Endothelial cell of umbilical vein (primary cell): ENCODE measurements around the gene GAS7. TPM values are rescaled to one million over a fixed set of nuclear protein-coding genes. Genes with fewer than 3 reads are reported as not detected.

Source experiments
- BruUV-seq: library from RNA; stranded (reverse); fragments of 400-500 nt; replicated peaks from 2 replicates; lab custom pipeline; 2021; lab: Mats Ljungman, UMichigan
- CTCF ChIA-PET: fragments of 300-600, 350-600 bp; sonication (Branson Sonifier 250); formaldehyde crosslinking; loops from one replicate; lab custom pipeline; 2021; ENCODE audit warnings: antibody characterized with exemption, inconsistent platforms; lab: Charles Lee
- POLR2A ChIA-PET: fragments of 300-600, 350-600 bp; sonication (Branson Sonifier 250); formaldehyde crosslinking; loops from one replicate; lab custom pipeline; 2021; ENCODE audit warnings: antibody characterized with exemption, inconsistent platforms; lab: Charles Lee
- DNase-seq: peaks from one replicate; pipeline ENCODE4 v3.0.0-alpha.2; 2011; ENCODE audit warnings: low read depth, low spot score
- FAIRE-seq: peaks from 2 replicates; lab custom pipeline; 2011; peaks lifted over from hg19 to GRCh38; lab: Jason Lieb, UNC
- H2AFZ ChIP-seq: 2 replicates; pipeline ENCODE4 v1.6.0; 2012; ENCODE audit warnings: low read depth, low read length, control low read depth, inconsistent platforms
- H3K27ac ChIP-seq: 2 replicates; pipeline ENCODE4 v1.5.1; 2011; ENCODE audit warnings: low read depth, mild to moderate bottlenecking, control low read depth, low read length, moderate library complexity; ENCODE audit not compliant: insufficient read depth
- H3K27me3 ChIP-seq, 2 experiments: 2 replicates each; pipeline versions ENCODE4 v1.6.0 to v1.6.1; 2011; ENCODE audit warnings: low read length in 2 of 2, mixed read lengths in 1 of 2; ENCODE audit not compliant: control insufficient read depth in 2 of 2, insufficient read depth in 2 of 2
- H3K36me3 ChIP-seq, 2 experiments: 2 replicates in 1 of 2; 3 replicates in 1 of 2; pipeline ENCODE4 v1.5.1; 2011; ENCODE audit warnings: low read length in 2 of 2, mild to moderate bottlenecking in 1 of 2, moderate library complexity in 1 of 2; ENCODE audit not compliant: control insufficient read depth in 2 of 2, insufficient read depth in 2 of 2; ENCODE audit errors: extremely low read depth in 1 of 2
- H3K4me1 ChIP-seq: 3 replicates; pipeline ENCODE4 v1.5.1; 2011; ENCODE audit warnings: mild to moderate bottlenecking, low read length; ENCODE audit not compliant: control insufficient read depth, insufficient read depth; ENCODE audit errors: extremely low read depth
- H3K4me2 ChIP-seq: 2 replicates; pipeline ENCODE4 v1.6.1; 2011; ENCODE audit warnings: low read length, control low read depth, mixed read lengths; ENCODE audit not compliant: insufficient read depth
- H3K4me3 ChIP-seq, 3 experiments: fragments of 200-600 bp in 1 of 3; sonication (generic), shearing (Covaris generic) in 1 of 3; replicated peaks in 1 of 3; 2 replicates each; pipeline ENCODE4 v1.5.1; 2011 to 2016; ENCODE audit warnings: control low read depth in 3 of 3, low read length in 3 of 3, mild to moderate bottlenecking in 2 of 3, inconsistent platforms in 1 of 3, low read depth in 1 of 3, moderate library complexity in 1 of 3; ENCODE audit not compliant: insufficient read depth in 1 of 3
- H3K79me2 ChIP-seq: 2 replicates; pipeline ENCODE4 v1.6.0; 2012; ENCODE audit warnings: low read length, inconsistent platforms; ENCODE audit not compliant: control insufficient read depth, insufficient read depth
- H3K9ac ChIP-seq: replicated peaks from 2 replicates; pipeline ENCODE3; 2011; ENCODE audit warnings: low read length, control low read depth; ENCODE audit not compliant: insufficient read depth; ENCODE audit errors: extremely low read depth
- H3K9me1 ChIP-seq: replicated peaks from 3 replicates; pipeline ENCODE4 v1.6.0; 2011; ENCODE audit warnings: mild to moderate bottlenecking, low read length; ENCODE audit not compliant: control insufficient read depth, insufficient read depth; ENCODE audit errors: extremely low read depth
- H3K9me3 ChIP-seq: replicated peaks from 2 replicates; pipeline ENCODE4 v1.5.1; 2012; ENCODE audit warnings: low read length, inconsistent platforms; ENCODE audit not compliant: control insufficient read depth, insufficient read depth
- H4K20me1 ChIP-seq: replicated peaks from 2 replicates; pipeline ENCODE3; 2011; ENCODE audit warnings: mild to moderate bottlenecking, low read length; ENCODE audit not compliant: control insufficient read depth, insufficient read depth; ENCODE audit errors: extremely low read depth
- EZH2 ChIP-seq: IDR thresholded peaks from 2 replicates; pipeline ENCODE4 v1.6.1; 2012; ENCODE audit warnings: borderline replicate concordance, low read depth, mild to moderate bottlenecking, moderate library complexity, low read length, inconsistent platforms; ENCODE audit not compliant: severe bottlenecking
- FOS ChIP-seq: IDR thresholded peaks from 2 replicates; pipeline ENCODE4 v1.6.1; 2011; ENCODE audit warnings: mild to moderate bottlenecking, low read length, moderate library complexity, borderline replicate concordance; ENCODE audit not compliant: insufficient read depth
- GATA2 ChIP-seq: IDR thresholded peaks from 2 replicates; pipeline ENCODE4 v1.7.0; 2011; ENCODE audit warnings: low read depth, mild to moderate bottlenecking, moderate library complexity, mixed read lengths, low read length; ENCODE audit not compliant: insufficient read length, insufficient read depth
- JUN ChIP-seq: IDR thresholded peaks from 2 replicates; pipeline ENCODE4 v1.6.1; 2011; ENCODE audit warnings: borderline replicate concordance, low read depth; ENCODE audit not compliant: insufficient read length, insufficient read depth
- MYC ChIP-seq: IDR thresholded peaks from one replicate; pipeline ENCODE4 v1.6.1; 2011; ENCODE audit warnings: mild to moderate bottlenecking, low read depth, low read length
- POLR2A ChIP-seq: IDR thresholded peaks from 2 replicates; pipeline ENCODE4 v1.6.1; 2012; ENCODE audit warnings: low read depth, mild to moderate bottlenecking, control low read depth, low read length
- POLR2AphosphoS5 ChIP-seq: IDR thresholded peaks from 2 replicates; pipeline ENCODE4 v1.6.1; 2012; ENCODE audit warnings: low read depth, mild to moderate bottlenecking, control low read depth, low read length, moderate library complexity; ENCODE audit not compliant: insufficient read depth
- dilution Hi-C: fragments of 300-500 bp; cut with MboI; formaldehyde crosslinking; loops from one replicate; pipeline ENCODE4 v1.15.0; 2019; ENCODE audit warnings: low sequenced_read_pairs; ENCODE audit not compliant: extremely low pct_ligation_motif_present
- intact Hi-C: fragments of 100-400 bp; cut with micrococcal nuclease; formaldehyde crosslinking; loops from one replicate; pipeline ENCODE4 v1.10.0; 2022
- polyA plus RNA-seq, 4 experiments: library from polyadenylated mRNA; depleted of rRNA in 3 of 4; stranded (reverse) in 3 of 4; unstranded in 1 of 4; fragments of >200 nt; gene quantifications; 2 replicates each; pipeline versions ENCODE4 v1.2.1 to v1.2.3, GENCODE V29; 2011 to 2012; ENCODE audit warnings: missing spikeins in 1 of 4
- total RNA-seq: library from RNA; stranded (reverse); gene quantifications from 2 replicates; pipeline ENCODE4 v1.2.3, GENCODE V29; 2021
- TF ChIP-seq, protein P1 (sequence below), 2 donors: IDR thresholded peaks; 1 replicate in 1 of 2; 2 replicates in 1 of 2; pipeline ENCODE4 v1.5.1; 2011; ENCODE audit warnings: low read length in 2 of 2, mild to moderate bottlenecking in 2 of 2, moderate library complexity in 2 of 2, control low read depth in 1 of 2, inconsistent platforms in 1 of 2, low read depth in 1 of 2; ENCODE audit not compliant: insufficient read depth in 1 of 2; ENCODE audit errors: extremely low read depth in 1 of 2
- TF ChIP-seq, protein P2 (sequence below): IDR thresholded peaks from 2 replicates; pipeline ENCODE4 v1.6.1; 2011; ENCODE audit not compliant: insufficient read depth, insufficient read length

Gene GAS7
- total and polyA plus RNA-seq, 2 donors (not counting 3 experiments of a cell fraction or from before 2014, with no cell fraction given): not detected

DNA sequence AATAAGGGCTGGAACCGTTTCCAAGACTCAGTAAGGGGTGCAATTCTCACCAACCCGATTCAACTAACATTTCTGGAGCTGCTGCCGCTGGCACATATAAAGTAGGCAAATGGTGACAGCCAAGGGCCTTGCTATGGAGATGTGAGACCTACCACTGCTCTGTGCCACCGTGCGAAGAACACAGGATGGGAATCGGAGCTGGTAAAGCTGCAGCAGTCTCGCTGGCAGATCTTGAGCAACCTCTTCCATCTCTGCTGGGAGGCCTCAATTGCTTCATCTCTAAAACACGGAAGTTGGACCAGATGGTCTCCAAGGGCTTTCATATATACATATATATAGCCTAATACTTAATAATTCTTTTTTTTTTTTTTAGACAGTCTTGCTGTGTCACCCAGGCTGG is 164.4 kb downstream of the GAS7 start:
- no peak overlapping the region for H3K27ac ChIP-seq
- ChIA-PET CTCF (no interaction called here), POLR2A (no interaction called here)
- TF ChIP-seq EZH2 (no peak), POLR2AphosphoS5 (no peak), MYC (no peak), GATA2 (no peak), POLR2A (no peak), FOS (no peak), JUN (no peak)
- TF ChIP-seq, protein P1, sequence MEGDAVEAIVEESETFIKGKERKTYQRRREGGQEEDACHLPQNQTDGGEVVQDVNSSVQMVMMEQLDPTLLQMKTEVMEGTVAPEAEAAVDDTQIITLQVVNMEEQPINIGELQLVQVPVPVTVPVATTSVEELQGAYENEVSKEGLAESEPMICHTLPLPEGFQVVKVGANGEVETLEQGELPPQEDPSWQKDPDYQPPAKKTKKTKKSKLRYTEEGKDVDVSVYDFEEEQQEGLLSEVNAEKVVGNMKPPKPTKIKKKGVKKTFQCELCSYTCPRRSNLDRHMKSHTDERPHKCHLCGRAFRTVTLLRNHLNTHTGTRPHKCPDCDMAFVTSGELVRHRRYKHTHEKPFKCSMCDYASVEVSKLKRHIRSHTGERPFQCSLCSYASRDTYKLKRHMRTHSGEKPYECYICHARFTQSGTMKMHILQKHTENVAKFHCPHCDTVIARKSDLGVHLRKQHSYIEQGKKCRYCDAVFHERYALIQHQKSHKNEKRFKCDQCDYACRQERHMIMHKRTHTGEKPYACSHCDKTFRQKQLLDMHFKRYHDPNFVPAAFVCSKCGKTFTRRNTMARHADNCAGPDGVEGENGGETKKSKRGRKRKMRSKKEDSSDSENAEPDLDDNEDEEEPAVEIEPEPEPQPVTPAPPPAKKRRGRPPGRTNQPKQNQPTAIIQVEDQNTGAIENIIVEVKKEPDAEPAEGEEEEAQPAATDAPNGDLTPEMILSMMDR (IDR thresholded peaks at IDR 0.05; ENCODE audit: extremely low read depth in 1 of 2, insufficient read depth in 1 of 2, low read depth in 1 of 2, low read length in 2 of 2): no peak
- TF ChIP-seq, protein P2, sequence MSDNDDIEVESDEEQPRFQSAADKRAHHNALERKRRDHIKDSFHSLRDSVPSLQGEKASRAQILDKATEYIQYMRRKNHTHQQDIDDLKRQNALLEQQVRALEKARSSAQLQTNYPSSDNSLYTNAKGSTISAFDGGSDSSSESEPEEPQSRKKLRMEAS: no peak
- peaks cover 5% of the 10 kb centered on the region for H3K9me3 ChIP-seq
- H3K9me1 ChIP-seq: no peaks in the 10 kb centered on the region
- DNase-seq (no peak), FAIRE-seq (no peak)
- H3K36me3 ChIP-seq: no peaks in the 10 kb centered on the region
- H3K9ac ChIP-seq: no peak overlapping the region
- no peaks in the 10 kb centered on the region for H3K27me3 ChIP-seq
- dilution Hi-C loops (no loop called here), intact Hi-C loops (no loop called here)
- no peak overlapping the region for H3K4me3 ChIP-seq
- no peak overlapping the region for H2AFZ ChIP-seq
- no peak overlapping the region for H3K4me2 ChIP-seq
- H3K79me2 ChIP-seq: no peaks in the 10 kb centered on the region
- no peaks in the 10 kb centered on the region for H3K4me1 ChIP-seq
- no peaks in the 10 kb centered on the region for H4K20me1 ChIP-seq
- BruUV-seq: no TSS peak
